B cell (primary cell): ENCODE measurements around the gene FBXO42.

Experiments used
- EZH2 ChIP-seq: IDR thresholded peaks from 2 replicates; pipeline ENCODE4 v1.6.1; 2012; ENCODE audit warnings: borderline replicate concordance, low read depth, mild to moderate bottlenecking, moderate library complexity, low read length; ENCODE audit not compliant: insufficient read depth, poor library complexity, severe bottlenecking
- TF ChIP-seq, protein P1 (sequence below): fragments of 200-600 bp; IDR thresholded peaks from one replicate; pipeline ENCODE4 v1.8.0; 2022; ENCODE audit warnings: antibody characterized with exemption, mild to moderate bottlenecking

- TF ChIP-seq, protein P1, sequence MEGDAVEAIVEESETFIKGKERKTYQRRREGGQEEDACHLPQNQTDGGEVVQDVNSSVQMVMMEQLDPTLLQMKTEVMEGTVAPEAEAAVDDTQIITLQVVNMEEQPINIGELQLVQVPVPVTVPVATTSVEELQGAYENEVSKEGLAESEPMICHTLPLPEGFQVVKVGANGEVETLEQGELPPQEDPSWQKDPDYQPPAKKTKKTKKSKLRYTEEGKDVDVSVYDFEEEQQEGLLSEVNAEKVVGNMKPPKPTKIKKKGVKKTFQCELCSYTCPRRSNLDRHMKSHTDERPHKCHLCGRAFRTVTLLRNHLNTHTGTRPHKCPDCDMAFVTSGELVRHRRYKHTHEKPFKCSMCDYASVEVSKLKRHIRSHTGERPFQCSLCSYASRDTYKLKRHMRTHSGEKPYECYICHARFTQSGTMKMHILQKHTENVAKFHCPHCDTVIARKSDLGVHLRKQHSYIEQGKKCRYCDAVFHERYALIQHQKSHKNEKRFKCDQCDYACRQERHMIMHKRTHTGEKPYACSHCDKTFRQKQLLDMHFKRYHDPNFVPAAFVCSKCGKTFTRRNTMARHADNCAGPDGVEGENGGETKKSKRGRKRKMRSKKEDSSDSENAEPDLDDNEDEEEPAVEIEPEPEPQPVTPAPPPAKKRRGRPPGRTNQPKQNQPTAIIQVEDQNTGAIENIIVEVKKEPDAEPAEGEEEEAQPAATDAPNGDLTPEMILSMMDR, result no peak
- no peak for TF ChIP-seq EZH2
Measured at GRCh38 chr1:16210581-16210980, 141.7 kb downstream of the FBXO42 start.
